HEK293 (cell line): Measurements from ENCODE around the gene KIF26B.

Experiments
- CTCF ChIA-PET: fragments of 350-600 bp; formaldehyde crosslinking; extraction: SDS; loops from one replicate; lab custom pipeline; 2021; ENCODE audit warnings: antibody characterized with exemption; lab: Yijun Ruan, JAX
- POLR2A ChIA-PET: fragments of 300-600 bp; formaldehyde crosslinking; extraction: SDS; loops from one replicate; lab custom pipeline; 2020; ENCODE audit warnings: antibody characterized with exemption, inconsistent platforms; lab: Yijun Ruan, JAX
- H3K27ac ChIP-seq: fragments of 200-500 bp; sonication (Bioruptor generic); 2 replicates; pipeline ENCODE4 v1.5.1; 2014; ENCODE audit warnings: low read depth, low read length, control low read depth, inconsistent platforms; ENCODE audit errors: extremely low read depth
- H3K36me3 ChIP-seq, 2 experiments: fragments of 200-500 bp in 1 of 2; sonication (Bioruptor generic) in 1 of 2; 1 replicate in 1 of 2; 2 replicates in 1 of 2; pipeline ENCODE4 v1.5.1; 2014 to 2017; ENCODE audit warnings: inconsistent platforms in 2 of 2, low read length in 2 of 2; ENCODE audit not compliant: control insufficient read depth in 2 of 2, insufficient read depth in 1 of 2
- H3K4me1 ChIP-seq: fragments of 200-500 bp; sonication (Bioruptor generic); 2 replicates; pipeline ENCODE4 v1.5.1; 2014; ENCODE audit warnings: mild to moderate bottlenecking, low read length, inconsistent platforms; ENCODE audit not compliant: control insufficient read depth, insufficient read depth
- H3K4me3 ChIP-seq: 2 replicates; pipeline ENCODE4 v1.5.1; 2011; ENCODE audit warnings: low read depth, mild to moderate bottlenecking, control low read depth, low read length, moderate library complexity
- H3K9me3 ChIP-seq: fragments of 200-500 bp; sonication (Bioruptor generic); 2 replicates; pipeline ENCODE4 v1.5.1; 2014; ENCODE audit warnings: low read depth, low read length, inconsistent platforms; ENCODE audit not compliant: control insufficient read depth, insufficient read depth
- OVOL3 ChIP-seq: fragments of 450-650 bp; formaldehyde crosslinking; IDR thresholded peaks from 2 replicates; pipeline ENCODE4 v1.5.1; 2016; ENCODE audit warnings: missing biosample characterization, missing genetic modification characterization
- PRDM1 ChIP-seq: fragments of 450-650 bp; formaldehyde crosslinking; IDR thresholded peaks from 2 replicates; pipeline ENCODE4; 2016; ENCODE audit warnings: missing biosample characterization, missing genetic modification characterization
- PRDM2 ChIP-seq: fragments of 450-650 bp; formaldehyde crosslinking; IDR thresholded peaks from 2 replicates; pipeline ENCODE4 v1.5.1; 2016; ENCODE audit warnings: missing biosample characterization, missing genetic modification characterization, borderline replicate concordance
- ZBTB11 ChIP-seq: fragments of 450-650 bp; formaldehyde crosslinking; conservative IDR thresholded peaks from 2 replicates; pipeline ENCODE4 v1.5.1; 2016; ENCODE audit warnings: low read depth, missing biosample characterization, missing genetic modification characterization
- ZBTB17 ChIP-seq: fragments of 450-650 bp; formaldehyde crosslinking; IDR thresholded peaks from 2 replicates; pipeline ENCODE4 v1.5.1; 2016; ENCODE audit warnings: missing biosample characterization, missing genetic modification characterization
- ZNF10 ChIP-seq: fragments of 450-650 bp; formaldehyde crosslinking; IDR thresholded peaks from 2 replicates; pipeline ENCODE4 v1.5.1; 2017; ENCODE audit warnings: missing biosample characterization, missing genetic modification characterization
- ZNF140 ChIP-seq: fragments of 450-650 bp; formaldehyde crosslinking; IDR thresholded peaks from 2 replicates; pipeline ENCODE4 v1.5.1; 2016; ENCODE audit warnings: missing biosample characterization, missing genetic modification characterization
- ZNF302 ChIP-seq: fragments of 450-650 bp; formaldehyde crosslinking; IDR thresholded peaks from 2 replicates; pipeline ENCODE4 v1.5.1; 2016; ENCODE audit warnings: missing biosample characterization, missing genetic modification characterization, low read depth
- ZNF561 ChIP-seq: fragments of 450-650 bp; IDR thresholded peaks from 2 replicates; pipeline ENCODE4 v1.5.1; 2018; ENCODE audit warnings: missing biosample characterization, missing genetic modification characterization, borderline replicate concordance
- ZNF580 ChIP-seq: fragments of 450-650 bp; formaldehyde crosslinking; IDR thresholded peaks from 2 replicates; pipeline ENCODE4 v1.5.1; 2016; ENCODE audit warnings: missing biosample characterization, missing genetic modification characterization
- ZNF658 ChIP-seq: fragments of 450-650 bp; formaldehyde crosslinking; IDR thresholded peaks from 2 replicates; pipeline ENCODE4; 2016; ENCODE audit warnings: missing biosample characterization, missing genetic modification characterization
- ZNF76 ChIP-seq: fragments of 450-650 bp; formaldehyde crosslinking; IDR thresholded peaks from 2 replicates; pipeline ENCODE4; 2016; ENCODE audit warnings: low read depth, missing biosample characterization, missing genetic modification characterization, borderline replicate concordance
- ZSCAN23 ChIP-seq: fragments of 450-650 bp; formaldehyde crosslinking; IDR thresholded peaks from 2 replicates; pipeline ENCODE4 v1.5.1; 2016; ENCODE audit warnings: missing biosample characterization, missing genetic modification characterization
- TF ChIP-seq, protein P1 (sequence below): fragments of 450-650 bp; formaldehyde crosslinking; IDR thresholded peaks from 2 replicates; pipeline ENCODE4 v1.5.1; 2016; ENCODE audit warnings: missing biosample characterization, missing genetic modification characterization

KIF26B gene

GRCh38 chr1:245585252-245585959 is 430.6 kb downstream of the KIF26B start (continued):
- no peak for TF ChIP-seq ZNF561 (tag by site-specific recombination)
- TF ChIP-seq ZBTB17 = no peak
- no peak for TF ChIP-seq PRDM1
- no peak for TF ChIP-seq ZNF76 (tag by site-specific recombination)
- TF ChIP-seq, all 188 proteins: peak for 3

DNA sequence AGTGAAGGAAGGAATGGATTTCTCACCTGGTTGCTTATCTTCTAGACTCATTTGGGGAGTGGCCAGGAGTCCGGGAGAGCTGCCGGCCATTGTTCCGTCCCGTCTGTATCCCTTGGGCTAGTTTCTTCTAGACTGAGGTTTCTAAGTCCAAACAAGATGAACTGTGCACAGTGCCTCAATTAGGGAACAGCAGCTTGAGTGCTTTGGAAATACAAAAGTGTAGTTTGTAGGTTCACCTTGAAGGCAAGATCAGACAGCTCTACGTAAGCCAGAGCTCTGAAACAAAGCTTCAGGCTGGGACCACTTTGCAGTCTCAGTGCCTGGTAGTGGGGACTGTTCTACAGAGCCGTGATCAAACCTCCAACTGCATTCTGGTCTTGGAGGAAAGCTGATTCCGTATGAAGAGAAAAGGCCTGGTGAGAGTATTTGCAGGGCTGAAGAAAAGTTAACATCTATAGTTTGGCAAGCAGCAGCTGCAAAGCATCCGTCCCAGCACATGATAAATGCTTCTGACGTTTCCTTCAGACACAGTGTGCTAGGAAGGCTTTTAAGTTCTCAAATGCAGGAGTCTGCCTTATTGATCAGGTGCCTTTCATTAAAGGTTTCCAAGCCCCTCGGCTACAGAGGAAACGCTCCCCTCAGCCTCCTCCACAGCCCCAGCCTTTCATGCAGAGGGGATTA is 432.8 kb downstream of the KIF26B start:
- no peak overlapping the region for H3K4me3 ChIP-seq
- ChIA-PET CTCF (no interaction called here), POLR2A (no interaction called here)
- H3K36me3 ChIP-seq = no peaks in the 10 kb centered on the region
- no peaks in the 10 kb centered on the region for H3K4me1 ChIP-seq
- H3K9me3 ChIP-seq = no peaks in the 10 kb centered on the region
- no peak overlapping the region for H3K27ac ChIP-seq
- TF ChIP-seq ZNF580 (tag by site-specific recombination) (no peak), ZBTB11 (tag by site-specific recombination) (no peak), ZNF140 (tag by site-specific recombination) (no peak), OVOL3 (tag by site-specific recombination) (no peak)
- TF ChIP-seq, protein P1, sequence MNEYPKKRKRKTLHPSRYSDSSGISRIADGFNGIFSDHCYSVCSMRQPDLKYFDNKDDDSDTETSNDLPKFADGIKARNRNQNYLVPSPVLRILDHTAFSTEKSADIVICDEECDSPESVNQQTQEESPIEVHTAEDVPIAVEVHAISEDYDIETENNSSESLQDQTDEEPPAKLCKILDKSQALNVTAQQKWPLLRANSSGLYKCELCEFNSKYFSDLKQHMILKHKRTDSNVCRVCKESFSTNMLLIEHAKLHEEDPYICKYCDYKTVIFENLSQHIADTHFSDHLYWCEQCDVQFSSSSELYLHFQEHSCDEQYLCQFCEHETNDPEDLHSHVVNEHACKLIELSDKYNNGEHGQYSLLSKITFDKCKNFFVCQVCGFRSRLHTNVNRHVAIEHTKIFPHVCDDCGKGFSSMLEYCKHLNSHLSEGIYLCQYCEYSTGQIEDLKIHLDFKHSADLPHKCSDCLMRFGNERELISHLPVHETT (tag by site-specific recombination) = no peak

DNA sequence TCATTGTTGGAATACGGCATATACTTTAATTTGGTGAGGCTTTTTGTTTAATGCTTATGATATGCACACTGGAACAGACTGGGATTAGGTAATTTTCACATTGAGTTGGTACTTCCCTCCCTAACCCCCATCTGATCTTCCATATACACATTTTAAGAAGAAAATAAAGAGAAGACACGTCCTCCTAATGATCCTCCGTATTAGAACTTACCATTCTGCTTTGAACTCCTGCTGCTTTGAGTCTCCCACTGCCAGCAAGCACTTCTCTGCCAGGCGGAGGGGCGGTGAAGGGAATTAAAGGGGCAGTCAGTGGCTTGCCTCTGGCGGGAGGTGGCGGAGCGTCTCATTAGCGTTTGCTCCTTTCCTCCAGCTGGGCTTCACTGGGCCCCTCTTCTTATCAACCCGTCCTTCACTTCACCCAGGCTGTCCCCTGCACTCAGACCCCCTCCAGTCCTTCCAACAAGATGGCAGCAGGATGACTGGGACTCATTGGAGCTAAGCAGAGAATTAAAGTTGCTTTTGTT is 433.4 kb downstream of the KIF26B start:
- H3K4me1 ChIP-seq = no peaks in the 10 kb centered on the region
- CTCF ChIA-PET = no interaction called here
- no peak overlapping the region for H3K4me3 ChIP-seq
- H3K27ac ChIP-seq = no peak overlapping the region
- no peak for TF ChIP-seq ZSCAN23 (tag by site-specific recombination)
- TF ChIP-seq ZBTB17 = no peak
- TF ChIP-seq ZNF302 (tag by site-specific recombination) = no peak
- TF ChIP-seq PRDM2 (tag by site-specific recombination) = no peak
- no peak for TF ChIP-seq ZNF10 (tag by site-specific recombination)
- TF ChIP-seq ZNF658 (tag by site-specific recombination) = no peak
- H3K9me3 ChIP-seq = no peaks in the 10 kb centered on the region
- H3K36me3 ChIP-seq = no peaks in the 10 kb centered on the region
- POLR2A ChIA-PET = no interaction called here
